ENCODE results near the gene POC1A. TPM values are rescaled to one million over a fixed set of nuclear protein-coding genes. Genes with fewer than 3 reads are reported as not detected.

POC1A gene
- total RNA-seq, 1 experiment from 2014 or later: 29.0 TPM

DNA sequence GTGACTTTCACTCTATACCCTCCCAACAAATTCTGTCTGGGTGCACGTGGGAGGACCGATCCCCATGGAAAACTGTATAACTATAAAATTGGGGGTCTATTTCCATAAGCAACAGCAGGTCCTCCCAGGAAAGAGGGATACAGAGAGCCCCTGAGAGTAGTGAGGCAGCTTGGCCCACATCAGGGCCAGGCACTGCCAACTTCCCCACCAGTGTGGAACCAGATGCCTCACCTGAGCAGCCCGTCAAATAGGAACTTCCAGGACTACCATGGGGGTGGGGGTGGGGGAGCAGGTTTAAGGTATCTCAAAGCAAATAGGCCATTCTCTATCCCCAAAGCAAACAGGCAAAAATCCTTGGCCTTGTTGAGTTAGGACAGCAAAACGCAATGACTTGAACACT lies 64.5 kb downstream of the POC1A start:
- H3K4me3 Mint-ChIP-seq: no peak overlapping the region

More for the DNA sequence above, 64.5 kb downstream of the POC1A start:
- H3K27me3 ChIP-seq (ENCODE audit: insufficient read depth, low read length): no peaks in the 10 kb centered on the region
- H3K27ac ChIP-seq (ENCODE audit: insufficient read length, low read depth, low read length): no peak overlapping the region
- H3K9me3 ChIP-seq (ENCODE audit: control insufficient read depth, low read depth, low read length): no peaks in the 10 kb centered on the region
- no peaks in the 10 kb centered on the region for H3K27me3 Mint-ChIP-seq (ENCODE audit: low read depth)
- H3K4me1 ChIP-seq (ENCODE audit: insufficient read depth, low read length): no peaks in the 10 kb centered on the region
- no peak overlapping the region for H4K5ac ChIP-seq (ENCODE audit: insufficient read length, low read depth, low read length)
- H4K20me1 ChIP-seq (ENCODE audit: control insufficient read depth, insufficient read depth, insufficient read length): no peaks in the 10 kb centered on the region
- H3K9me3 Mint-ChIP-seq: no peaks in the 10 kb centered on the region
- H2BK5ac ChIP-seq (ENCODE audit: insufficient read length, low read length): no peak overlapping the region
- H3K4ac ChIP-seq (ENCODE audit: low read depth, low read length): no peak overlapping the region
- H2BK15ac ChIP-seq (ENCODE audit: low read depth, low read length): no peak overlapping the region
- no peak overlapping the region for H3K4me2 ChIP-seq (ENCODE audit: insufficient read depth, insufficient read length, low read length)
- H2AFZ ChIP-seq (ENCODE audit: low read length): no peak overlapping the region
- no peak overlapping the region for H3T11ph ChIP-seq (ENCODE audit: low read length)
- no peak overlapping the region for H3K9ac ChIP-seq (ENCODE audit: extremely low read depth, insufficient read length, low read length)
- no peak for DNase-seq
- no peaks in the 10 kb centered on the region for H3K79me1 ChIP-seq (ENCODE audit: insufficient read depth, low read depth, low read length, poor library complexity, severe bottlenecking)
- WGBS (ENCODE audit: extremely low coverage, insufficient read length, low lambda C conversion rate): no CpG with 5 or more reads among the region's 4 CpGs
- H3K27ac Mint-ChIP-seq: peak overlapping the region in 1 of 3 experiments; percentile 27; a peak in 1 of 7 replicates
- H4K91ac ChIP-seq (ENCODE audit: insufficient read length, low read depth, low read length): no peak overlapping the region
- peaks cover 2 to 15% (median 13%) of the 10 kb centered on the region in 3 experiments; a peak in 5 of 7 replicates for H3K36me3 Mint-ChIP-seq (ENCODE audit: insufficient read depth in 1 of 3, low read depth in 3 of 3)
- no peak overlapping the region for H2AK5ac ChIP-seq (ENCODE audit: insufficient read length, low read length)
- TF ChIP-seq, protein P1, sequence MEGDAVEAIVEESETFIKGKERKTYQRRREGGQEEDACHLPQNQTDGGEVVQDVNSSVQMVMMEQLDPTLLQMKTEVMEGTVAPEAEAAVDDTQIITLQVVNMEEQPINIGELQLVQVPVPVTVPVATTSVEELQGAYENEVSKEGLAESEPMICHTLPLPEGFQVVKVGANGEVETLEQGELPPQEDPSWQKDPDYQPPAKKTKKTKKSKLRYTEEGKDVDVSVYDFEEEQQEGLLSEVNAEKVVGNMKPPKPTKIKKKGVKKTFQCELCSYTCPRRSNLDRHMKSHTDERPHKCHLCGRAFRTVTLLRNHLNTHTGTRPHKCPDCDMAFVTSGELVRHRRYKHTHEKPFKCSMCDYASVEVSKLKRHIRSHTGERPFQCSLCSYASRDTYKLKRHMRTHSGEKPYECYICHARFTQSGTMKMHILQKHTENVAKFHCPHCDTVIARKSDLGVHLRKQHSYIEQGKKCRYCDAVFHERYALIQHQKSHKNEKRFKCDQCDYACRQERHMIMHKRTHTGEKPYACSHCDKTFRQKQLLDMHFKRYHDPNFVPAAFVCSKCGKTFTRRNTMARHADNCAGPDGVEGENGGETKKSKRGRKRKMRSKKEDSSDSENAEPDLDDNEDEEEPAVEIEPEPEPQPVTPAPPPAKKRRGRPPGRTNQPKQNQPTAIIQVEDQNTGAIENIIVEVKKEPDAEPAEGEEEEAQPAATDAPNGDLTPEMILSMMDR (conservative IDR thresholded peaks at IDR 0.05): no peak
- H4K8ac ChIP-seq (replicated peaks; ENCODE audit: insufficient read length, low read depth, low read length): no peak overlapping the region
- H3K18ac ChIP-seq (ENCODE audit: insufficient read length, low read depth, low read length): no peak overlapping the region
- H3K23ac ChIP-seq (ENCODE audit: insufficient read length, low read depth, low read length): no peak overlapping the region
- no peak overlapping the region for H3K56ac ChIP-seq (ENCODE audit: insufficient read length, low read depth, low read length)
- H3K14ac ChIP-seq (ENCODE audit: insufficient read depth, low read length): no peak overlapping the region
- no peaks in the 10 kb centered on the region for H3K23me2 ChIP-seq (ENCODE audit: insufficient read length, low read depth, low read length, poor library complexity, severe bottlenecking)
- H2BK120ac ChIP-seq (ENCODE audit: low read depth, low read length, poor library complexity, severe bottlenecking): no peak overlapping the region
- no peak overlapping the region for H2BK20ac ChIP-seq (ENCODE audit: low read depth, low read length, poor library complexity, severe bottlenecking)
- H3K4me1 Mint-ChIP-seq: peaks cover 6 to 26% of the 10 kb centered on the region in 2 experiments
- H3K79me2 ChIP-seq (ENCODE audit: insufficient read depth, low read length): no peaks in the 10 kb centered on the region
- no peak overlapping the region for H2BK12ac ChIP-seq (ENCODE audit: insufficient read length, low read depth, low read length)

All from H9 (cell line).